ENCODE results near the gene IGFBPL1.

GRCh38 chr9:38363589-38363925, 60.7 kb downstream of the IGFBPL1 start:
- TF ChIP-seq, protein P1, sequence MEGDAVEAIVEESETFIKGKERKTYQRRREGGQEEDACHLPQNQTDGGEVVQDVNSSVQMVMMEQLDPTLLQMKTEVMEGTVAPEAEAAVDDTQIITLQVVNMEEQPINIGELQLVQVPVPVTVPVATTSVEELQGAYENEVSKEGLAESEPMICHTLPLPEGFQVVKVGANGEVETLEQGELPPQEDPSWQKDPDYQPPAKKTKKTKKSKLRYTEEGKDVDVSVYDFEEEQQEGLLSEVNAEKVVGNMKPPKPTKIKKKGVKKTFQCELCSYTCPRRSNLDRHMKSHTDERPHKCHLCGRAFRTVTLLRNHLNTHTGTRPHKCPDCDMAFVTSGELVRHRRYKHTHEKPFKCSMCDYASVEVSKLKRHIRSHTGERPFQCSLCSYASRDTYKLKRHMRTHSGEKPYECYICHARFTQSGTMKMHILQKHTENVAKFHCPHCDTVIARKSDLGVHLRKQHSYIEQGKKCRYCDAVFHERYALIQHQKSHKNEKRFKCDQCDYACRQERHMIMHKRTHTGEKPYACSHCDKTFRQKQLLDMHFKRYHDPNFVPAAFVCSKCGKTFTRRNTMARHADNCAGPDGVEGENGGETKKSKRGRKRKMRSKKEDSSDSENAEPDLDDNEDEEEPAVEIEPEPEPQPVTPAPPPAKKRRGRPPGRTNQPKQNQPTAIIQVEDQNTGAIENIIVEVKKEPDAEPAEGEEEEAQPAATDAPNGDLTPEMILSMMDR (IDR thresholded peaks at IDR 0.05; ENCODE audit: control extremely low read depth in 1 of 3, insufficient read depth in 1 of 3, low read depth in 1 of 3, low read length in 3 of 3), result no peak
- TF ChIP-seq CHD2 (IDR thresholded peaks at IDR 0.05; ENCODE audit: low read length), result no peak
- TF ChIP-seq POLR2AphosphoS5 (IDR thresholded peaks at IDR 0.05; ENCODE audit: low read depth, low read length), result no peak
- no peak for TF ChIP-seq BRCA1 (IDR thresholded peaks at IDR 0.05; ENCODE audit: low read depth, low read length)
- no peak for TF ChIP-seq EGR1 (IDR thresholded peaks at IDR 0.05; ENCODE audit: borderline replicate concordance, low read depth, low read length)
- no peak for TF ChIP-seq SIX5 (IDR thresholded peaks at IDR 0.05; ENCODE audit: low read depth, low read length)
- no peak for TF ChIP-seq SRF (IDR thresholded peaks at IDR 0.05; ENCODE audit: low read depth, low read length)

Data from H1 (cell line).